NK-92 (cell line): ENCODE results near the gene WDR46.
"Not testable (repeated sequence)": the region's sequence is repeated elsewhere in the genome, so short reads cannot be mapped to it uniquely, and the experiment has no call there.

Experiments used
- DNase-seq: peaks from one replicate; lab custom pipeline; 2025; ENCODE audit not compliant: unreplicated experiment; lab: John Stamatoyannopoulos, UW

The WDR46 gene

DNA sequence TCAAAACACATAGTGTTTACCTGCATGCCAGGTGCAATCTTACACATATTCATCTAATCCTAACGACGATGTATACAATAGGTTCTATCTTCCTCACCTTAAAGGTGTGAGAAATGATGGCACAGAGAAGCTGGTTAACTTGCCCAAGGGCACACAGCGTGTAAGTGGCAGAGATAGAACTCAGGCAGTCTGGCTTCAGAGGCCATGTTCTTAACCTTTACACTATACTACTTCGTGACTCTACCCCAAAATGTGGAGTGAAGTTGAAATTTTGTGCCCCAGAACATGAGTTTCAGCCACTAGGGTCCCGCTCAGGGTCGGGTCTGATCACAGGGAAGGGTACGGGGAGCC, 17.9 kb downstream of the WDR46 start:
- no peak for DNase-seq

GRCh38 chr6:33264015-33264414, 25.0 kb downstream of the WDR46 start:
- DNase-seq: no peak

DNA sequence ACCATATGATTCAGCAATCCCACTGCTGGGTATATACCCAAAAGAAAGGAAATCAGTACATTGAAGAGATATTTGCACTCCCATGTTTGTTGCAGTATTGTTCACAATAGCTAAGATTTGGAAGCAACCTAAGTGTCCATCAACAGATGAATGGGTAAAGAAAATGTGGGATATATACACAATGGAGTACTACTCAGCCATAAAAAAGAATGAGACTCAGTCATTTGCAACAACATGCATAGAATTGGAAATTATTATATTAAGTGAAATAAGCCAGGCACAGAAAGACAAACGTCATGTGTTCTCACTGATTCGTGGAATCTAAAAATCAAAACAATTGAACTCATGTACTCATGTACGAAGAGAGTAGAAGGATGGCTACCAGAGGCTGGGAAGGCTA, 26.5 kb downstream of the WDR46 start:
- DNase-seq: not testable (repeated sequence)

- DNase-seq: no peak
Measured at GRCh38 chr6:33259032-33259431, 30.0 kb downstream of the WDR46 start.

DNA sequence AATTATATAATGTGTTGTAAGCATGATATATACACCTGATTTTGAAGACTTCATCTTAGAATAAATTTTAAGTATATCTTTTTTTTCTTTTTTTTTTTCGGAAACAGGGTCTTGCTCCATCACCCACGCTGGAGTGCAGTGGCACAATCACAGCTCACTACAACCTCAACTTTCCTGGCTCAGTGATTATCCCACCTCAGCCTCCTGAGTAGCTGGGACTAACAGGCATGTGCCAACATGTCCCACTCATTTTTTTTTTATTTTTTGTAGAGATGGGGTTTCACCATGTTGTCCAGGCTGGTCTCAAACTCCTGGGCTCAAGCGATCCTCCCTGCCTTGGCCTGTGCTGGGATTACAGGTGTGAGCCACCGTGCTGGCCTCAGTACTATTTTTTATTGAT, 34.4 kb downstream of the WDR46 start:
- no peak for DNase-seq

- no peak for DNase-seq
Measured at GRCh38 chr6:33252759-33253158, 36.3 kb downstream of the WDR46 start.

DNA sequence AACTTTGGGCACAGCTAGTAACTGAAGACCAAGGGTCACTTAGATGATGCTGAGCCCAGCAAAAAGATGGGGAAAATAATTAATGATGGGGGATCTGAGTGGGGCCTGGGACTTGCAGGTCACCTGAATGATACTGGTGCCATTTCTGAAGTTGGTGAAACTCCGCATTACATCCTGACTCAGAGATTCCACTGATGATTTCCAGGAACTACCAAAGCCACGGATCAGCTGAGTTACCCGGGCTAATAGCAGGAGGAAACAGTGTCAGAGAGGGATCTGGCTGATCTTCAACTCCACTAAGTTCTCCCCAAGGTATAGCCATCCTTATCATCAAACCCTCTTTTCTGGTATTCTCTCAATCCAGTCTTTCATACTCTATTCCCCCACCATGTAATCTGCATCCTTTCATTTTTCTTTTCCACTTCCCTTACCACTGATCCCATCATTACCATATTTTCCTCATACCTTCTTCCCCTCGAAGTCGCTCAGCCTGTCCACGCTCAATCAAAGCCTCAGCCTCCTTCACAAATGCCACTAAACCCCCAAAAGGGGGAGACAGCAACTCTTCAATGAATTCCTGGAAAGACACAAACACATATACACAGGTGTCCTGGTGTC, 37.5 kb downstream of the WDR46 start:
- no peak for DNase-seq

GRCh38 chr6:33250731-33251130, 38.3 kb downstream of the WDR46 start:
- DNase-seq: no peak

DNA sequence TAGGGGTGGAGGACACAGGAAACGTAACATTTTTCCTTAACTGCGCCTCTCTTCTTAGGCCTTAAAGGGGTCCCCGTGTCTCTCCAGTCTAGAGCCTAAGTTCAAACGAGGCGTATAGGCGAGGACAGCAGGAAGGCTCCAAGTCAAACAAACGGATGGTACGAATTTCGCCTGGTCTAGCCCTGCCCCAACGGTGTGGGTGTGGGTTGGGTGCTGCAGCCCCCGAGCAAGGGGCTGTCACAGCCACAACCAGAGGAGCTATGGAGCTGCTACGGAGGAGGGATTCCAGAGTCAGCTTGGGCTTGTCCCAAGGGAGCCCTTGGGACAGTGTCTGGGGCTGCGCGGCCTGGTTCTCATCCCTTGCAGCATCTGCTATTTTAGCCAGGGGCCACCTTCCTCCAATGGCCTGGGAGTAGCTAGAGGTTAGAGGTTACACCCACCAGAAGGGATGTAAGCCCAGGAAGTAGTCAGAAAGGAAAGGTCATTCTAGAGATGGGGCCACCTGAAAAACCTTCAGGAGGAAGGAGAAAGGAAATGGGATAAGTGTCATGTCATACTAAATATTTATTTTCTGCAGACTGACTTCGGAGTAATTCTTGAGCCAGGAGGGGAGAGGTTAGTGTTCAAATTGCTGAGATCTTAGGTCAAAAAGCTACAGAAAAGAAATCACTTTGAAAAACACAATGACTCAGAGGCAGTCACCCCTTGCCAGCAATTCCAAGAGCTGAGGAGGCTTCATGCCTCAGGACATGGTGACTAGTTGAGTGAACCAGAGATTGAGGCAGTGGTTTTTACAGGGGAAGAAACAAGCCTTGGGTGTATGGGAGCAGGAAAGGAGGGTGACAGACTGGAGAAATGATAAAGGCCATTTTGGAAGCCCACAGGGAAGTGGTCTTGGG, 39.1 kb downstream of the WDR46 start:
- DNase-seq: no peak

DNA sequence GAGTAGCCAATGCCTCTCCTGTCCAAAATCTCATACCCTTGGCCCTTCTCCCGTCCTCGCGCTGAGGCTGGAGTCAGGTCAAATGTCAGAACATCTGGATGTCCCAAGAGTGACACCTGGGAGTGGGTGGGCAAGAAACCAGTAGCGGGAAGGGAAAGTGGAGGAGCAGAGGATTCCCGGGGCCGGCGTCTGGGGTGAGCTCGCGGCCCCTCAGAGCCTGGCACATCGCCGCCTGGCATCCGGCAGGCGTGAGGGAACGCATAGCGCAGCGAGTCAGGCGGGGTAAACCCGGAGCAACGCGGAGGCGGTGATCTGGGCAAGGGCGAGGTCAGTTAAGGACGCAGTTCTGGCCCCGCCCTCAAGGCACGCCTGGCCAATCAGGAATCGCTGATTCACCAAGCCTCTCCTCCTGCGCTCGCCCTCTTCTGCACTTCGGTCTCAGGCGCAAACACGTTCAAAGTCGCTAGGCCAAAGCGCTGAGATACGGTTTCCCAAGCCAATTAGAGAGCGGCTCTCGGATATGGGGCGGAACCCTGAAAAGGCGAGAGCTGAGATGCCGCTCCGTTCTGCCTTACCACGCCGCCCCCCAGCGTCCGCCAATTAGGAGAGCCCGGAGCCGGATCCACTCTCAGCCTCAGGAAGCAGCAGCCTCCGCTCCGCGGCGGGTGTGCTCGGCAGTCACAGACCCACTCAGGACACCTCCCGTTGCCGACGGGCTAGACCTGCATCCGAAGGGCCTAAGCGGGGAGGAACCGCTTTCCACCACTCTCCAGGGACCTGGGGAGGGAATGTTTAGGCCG, 39.9 kb downstream of the WDR46 start:
- DNase-seq: peak; percentile 99

DNA sequence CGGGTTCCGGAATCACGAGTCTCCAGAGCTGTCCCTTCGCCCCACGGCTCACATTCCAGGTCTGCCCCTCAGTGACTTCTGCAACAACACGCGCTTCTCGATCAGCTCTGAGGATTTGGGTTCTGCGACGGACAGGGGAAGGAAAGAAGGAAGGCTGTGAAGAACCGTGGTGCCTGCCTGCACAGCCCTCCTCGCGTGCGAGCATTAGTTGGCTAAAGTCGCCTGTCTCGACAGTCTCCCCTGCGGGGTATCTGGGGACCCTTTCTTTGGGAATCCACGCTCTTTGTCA, 40.5 kb downstream of the WDR46 start:
- DNase-seq: no peak

DNA sequence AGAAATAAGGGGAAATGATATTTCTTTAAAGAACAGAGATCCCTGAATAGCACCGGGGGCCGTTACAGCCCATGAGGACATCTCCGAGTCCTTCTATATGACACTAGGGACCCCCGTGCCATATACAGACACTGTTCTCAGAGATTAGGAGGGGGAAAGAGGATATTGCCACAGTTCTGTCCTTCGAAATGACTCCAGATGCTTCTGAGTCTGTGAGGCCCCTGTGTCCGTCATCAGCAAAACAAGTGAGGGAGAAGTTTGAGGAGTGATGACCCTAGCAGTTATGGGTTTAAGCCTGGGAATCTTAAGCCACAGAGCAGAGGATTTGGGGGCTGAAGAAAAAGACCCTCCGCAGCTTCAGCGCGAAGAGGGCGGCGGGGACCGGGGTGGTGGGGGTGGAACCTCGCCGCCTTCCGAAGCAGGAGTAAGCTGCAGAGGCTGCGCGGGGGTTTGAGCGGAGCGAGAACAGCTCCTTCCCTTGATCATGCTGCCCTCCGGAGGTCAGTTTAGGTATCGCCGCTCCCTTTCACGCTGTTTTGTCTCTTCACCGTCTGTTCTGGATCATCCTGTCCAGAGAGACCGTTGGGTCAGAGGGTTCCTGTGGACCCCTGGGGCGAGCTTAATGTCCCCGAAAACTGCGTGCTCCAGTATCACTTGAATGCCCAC, 40.9 kb downstream of the WDR46 start:
- peak; percentile 43 for DNase-seq

DNA sequence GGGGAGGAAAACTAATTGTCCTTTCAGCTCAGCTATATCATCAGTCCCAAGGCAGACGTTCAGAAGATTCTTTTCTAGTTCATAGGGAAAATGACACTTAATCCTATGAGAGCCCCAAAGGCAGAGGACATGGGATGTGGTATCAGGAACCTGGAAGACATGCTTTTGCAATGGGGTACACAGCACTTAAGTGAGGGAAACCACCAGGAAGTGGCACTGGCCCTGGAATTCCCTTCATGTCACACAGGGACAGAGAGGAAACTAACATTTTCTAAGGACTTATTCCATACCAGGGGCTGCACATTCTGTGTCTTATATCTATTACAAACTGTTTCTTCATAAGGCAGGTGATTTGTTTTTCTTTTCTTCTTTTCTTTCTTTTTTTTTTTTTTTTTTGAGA, 45.6 kb downstream of the WDR46 start:
- DNase-seq: no peak

- no peak for DNase-seq
Measured at GRCh38 chr6:33241968-33242367, 47.1 kb downstream of the WDR46 start.

DNA sequence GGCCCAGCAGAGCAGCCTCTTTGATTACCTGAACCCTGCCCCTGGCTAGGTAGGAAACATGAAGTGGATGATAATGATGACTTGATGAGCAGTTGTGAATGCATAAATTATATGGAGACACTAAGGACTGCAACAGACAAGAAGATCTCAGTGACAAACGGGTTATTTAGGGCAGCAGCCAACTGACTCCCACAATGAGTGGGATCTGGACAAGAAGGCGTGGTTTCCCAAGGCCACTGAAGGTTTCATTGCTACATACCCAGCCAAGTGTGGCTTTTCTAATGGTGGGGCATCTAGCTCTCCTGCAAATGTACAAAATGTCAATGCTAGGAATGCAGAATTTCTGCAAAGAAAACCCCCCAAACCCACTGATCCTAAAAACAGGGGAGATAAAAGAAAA, 51.3 kb downstream of the WDR46 start:
- DNase-seq: no peak

DNA sequence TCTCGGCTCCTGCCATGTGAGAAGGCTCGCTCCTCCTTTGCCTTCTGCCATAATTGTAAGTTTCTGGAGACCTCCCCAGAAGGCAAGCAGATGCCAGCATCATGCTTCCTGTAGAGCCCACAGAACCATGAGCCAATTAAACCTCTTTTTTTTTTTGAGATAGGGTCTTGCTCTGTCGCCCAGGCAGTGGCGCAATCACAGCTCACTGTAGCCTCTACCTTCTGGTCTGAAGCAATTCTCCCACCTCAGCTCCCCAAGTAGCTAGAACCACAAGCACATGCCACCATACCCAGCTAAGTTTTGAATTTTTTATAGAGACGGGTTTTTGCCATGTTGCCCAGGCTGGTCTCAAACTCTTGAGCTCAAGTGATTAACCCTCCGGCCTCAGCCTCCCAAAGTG, 52.2 kb downstream of the WDR46 start:
- DNase-seq: no peak

GRCh38 chr6:33236328-33236727, 52.7 kb downstream of the WDR46 start:
- DNase-seq: no peak

DNA sequence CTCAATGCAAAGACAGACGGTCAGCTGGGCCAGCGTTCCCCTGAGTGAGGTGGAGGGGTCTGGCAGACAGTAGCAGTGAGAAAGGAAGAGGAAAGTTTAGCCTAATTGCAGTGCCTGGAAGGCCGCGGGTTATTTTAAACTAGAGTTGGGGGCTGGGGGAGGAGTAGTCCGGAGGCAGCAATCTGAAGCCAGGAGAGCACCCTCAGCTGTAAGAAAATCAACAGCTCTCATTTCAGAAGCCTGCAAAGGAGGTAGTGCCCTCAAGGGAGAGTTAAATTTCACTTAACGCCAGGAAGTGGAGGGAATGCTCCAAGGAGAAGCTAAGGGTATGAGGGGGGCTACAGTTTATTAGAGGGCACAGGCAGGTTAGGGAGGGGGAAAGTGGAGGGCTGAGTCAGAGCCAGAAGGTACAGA, 53.8 kb downstream of the WDR46 start:
- no peak for DNase-seq
